CD4-positive, alpha-beta memory T cell (primary cell): ENCODE measurements around the gene HLA-G. TPM values are rescaled to one million over a fixed set of nuclear protein-coding genes. Genes with fewer than 3 reads are reported as not detected.

Experiments
- polyA plus RNA-seq, 2 donors: library from polyadenylated mRNA; unstranded; fragments of 300-500 nt; fragmentation: Illumina TruSeq; gene quantifications; one replicate each; pipeline ENCODE4 v1.2.3, GENCODE V29; 2021
- total RNA-seq, 2 experiments: library from RNA; stranded (reverse); gene quantifications; one replicate each; pipeline ENCODE4 v1.2.3, GENCODE V29; 2021

HLA-G gene
- total and polyA plus RNA-seq, 4 experiments from 2014 or later, result 0.28 to 4.9 (median 1.3) TPM

Other genes with a start within 250 kb of the HLA-G start
- gene OR2H2, start 242.7 kb upstream of the HLA-G start, total RNA-seq, result not detected
- not detected for gene OR2H2, start 242.7 kb upstream of the HLA-G start, polyA plus RNA-seq
- gene GABBR1, start 194.6 kb upstream of the HLA-G start, total RNA-seq, result 10 to 100 TPM; 58.1 to 58.9 TPM
- gene GABBR1, start 194.6 kb upstream of the HLA-G start, polyA plus RNA-seq, result 1 to 10 TPM; 1.8 to 2.4 TPM
- gene MOG, start 170.7 kb upstream of the HLA-G start, total RNA-seq, result not detected
- gene MOG, start 170.7 kb upstream of the HLA-G start, polyA plus RNA-seq, result not detected
- not detected for gene ZFP57, start 146.7 kb upstream of the HLA-G start, total RNA-seq
- gene ZFP57, start 146.7 kb upstream of the HLA-G start, polyA plus RNA-seq, result 1 to 10 TPM; 2.4 to 3.0 TPM
- 100 to 1,000 TPM; 573 to 585 TPM for gene HLA-F, start 104.4 kb upstream of the HLA-G start, total RNA-seq
- gene HLA-F, start 104.4 kb upstream of the HLA-G start, polyA plus RNA-seq, result 100 to 1,000 TPM; 379 to 418 TPM
- gene HLA-A, start 114.7 kb downstream of the HLA-G start, total RNA-seq, result 1,000 to 10,000 TPM; 2,115 to 2,200 TPM
- gene HLA-A, start 114.7 kb downstream of the HLA-G start, polyA plus RNA-seq, result 1,000 to 10,000 TPM; 2,923 to 3,137 TPM
- gene POLR1H, start 233.4 kb downstream of the HLA-G start, total RNA-seq, result 10 to 100 TPM; 47.2 to 50.0 TPM
- gene POLR1H, start 233.4 kb downstream of the HLA-G start, polyA plus RNA-seq, result 100 to 1,000 TPM in 1 of 2 donors, 10 to 100 TPM in 1; 65.7 to 109 TPM
- 10 to 100 TPM; 65.2 to 66.2 TPM for gene PPP1R11, start 239.4 kb downstream of the HLA-G start, total RNA-seq
- gene PPP1R11, start 239.4 kb downstream of the HLA-G start, polyA plus RNA-seq, result 100 to 1,000 TPM; 114 to 134 TPM
- gene RNF39, start 247.9 kb downstream of the HLA-G start, total RNA-seq, result not detected
- gene RNF39, start 247.9 kb downstream of the HLA-G start, polyA plus RNA-seq, result under 1 TPM in 1 of 2 donors, not detected in 1; 0.21 TPM